ENCODE data around the gene BARHL1.

- TF ChIP-seq EZH2 (IDR thresholded peaks at IDR 0.05): no peak
- TF ChIP-seq CTCF (IDR thresholded peaks at IDR 0.05): no peak
Observed at GRCh38 chr9:132615774-132616173, 33.4 kb downstream of the BARHL1 start.

Data from neural progenitor cell (in vitro differentiated cells).